H9 (cell line): ENCODE measurements around the gene DGUOK. TPM values are rescaled to one million over a fixed set of nuclear protein-coding genes. Genes with fewer than 3 reads are reported as not detected.

Source experiments
- DNase-seq: peaks from one replicate; pipeline ENCODE4 v3.0.0-alpha.2; 2017
- H2AFZ ChIP-seq: one replicate; pipeline ENCODE4 v1.6.1; 2013; ENCODE audit warnings: mild to moderate bottlenecking, low read length, control low read depth, moderate library complexity
- H2AK5ac ChIP-seq: 2 replicates; pipeline ENCODE4 v1.6.1; 2013; ENCODE audit warnings: low read length, control low read depth, mixed read lengths; ENCODE audit not compliant: insufficient read length
- H2BK120ac ChIP-seq: one replicate; pipeline ENCODE4 v1.6.1; 2013; ENCODE audit warnings: low read depth, mild to moderate bottlenecking, low read length, control low read depth, inconsistent platforms; ENCODE audit not compliant: poor library complexity, severe bottlenecking
- H2BK12ac ChIP-seq: 2 replicates; pipeline ENCODE4 v1.6.1; 2013; ENCODE audit warnings: low read length, control low read depth, mixed read lengths, low read depth; ENCODE audit not compliant: insufficient read length
- H2BK15ac ChIP-seq: 2 replicates; pipeline ENCODE4 v1.6.1; 2013; ENCODE audit warnings: low read depth, low read length, control low read depth
- H2BK20ac ChIP-seq: one replicate; pipeline ENCODE4 v1.6.1; 2013; ENCODE audit warnings: low read depth, mild to moderate bottlenecking, low read length, control low read depth, inconsistent platforms; ENCODE audit not compliant: poor library complexity, severe bottlenecking
- H2BK5ac ChIP-seq: 2 replicates; pipeline ENCODE4 v1.6.1; 2013; ENCODE audit warnings: low read length, control low read depth, mixed read lengths; ENCODE audit not compliant: insufficient read length
- H3K14ac ChIP-seq: 2 replicates; pipeline ENCODE4 v1.6.1; 2013; ENCODE audit warnings: low read length, control low read depth; ENCODE audit not compliant: insufficient read depth
- H3K18ac ChIP-seq: 2 replicates; pipeline ENCODE4 v1.6.1; 2013; ENCODE audit warnings: low read depth, mild to moderate bottlenecking, mixed read lengths, low read length, control low read depth; ENCODE audit not compliant: insufficient read length
- H3K23ac ChIP-seq: 2 replicates; pipeline ENCODE4 v1.6.1; 2013; ENCODE audit warnings: low read length, control low read depth, mixed read lengths, low read depth; ENCODE audit not compliant: insufficient read length
- H3K23me2 ChIP-seq: 2 replicates; pipeline ENCODE4 v1.6.1; 2013; ENCODE audit warnings: low read depth, mild to moderate bottlenecking, mixed read lengths, low read length, control low read depth; ENCODE audit not compliant: insufficient read length, poor library complexity, severe bottlenecking
- H3K27ac ChIP-seq: 2 replicates; pipeline ENCODE4 v1.5.1; 2013; ENCODE audit warnings: low read length, control low read depth, mixed read lengths, low read depth; ENCODE audit not compliant: insufficient read length
- H3K27me3 ChIP-seq: 2 replicates; pipeline ENCODE4 v1.6.1; 2013; ENCODE audit warnings: low read length, control low read depth, inconsistent platforms; ENCODE audit not compliant: insufficient read depth
- H3K4ac ChIP-seq: 2 replicates; pipeline ENCODE4 v1.6.1; 2013; ENCODE audit warnings: low read depth, mild to moderate bottlenecking, control low read depth, inconsistent platforms, low read length, moderate library complexity
- H3K4me1 ChIP-seq: 2 replicates; pipeline ENCODE4 v1.6.1; 2013; ENCODE audit warnings: low read length, control low read depth, inconsistent platforms; ENCODE audit not compliant: insufficient read depth
- H3K4me2 ChIP-seq: 2 replicates; pipeline ENCODE4 v1.6.1; 2013; ENCODE audit warnings: low read length, control low read depth, mixed read lengths; ENCODE audit not compliant: insufficient read length, insufficient read depth
- H3K56ac ChIP-seq: 2 replicates; pipeline ENCODE4 v1.6.1; 2013; ENCODE audit warnings: low read depth, mild to moderate bottlenecking, mixed read lengths, low read length, control low read depth; ENCODE audit not compliant: insufficient read length
- H3K79me1 ChIP-seq: 2 replicates; pipeline ENCODE4 v1.6.1; 2013; ENCODE audit warnings: low read depth, mild to moderate bottlenecking, moderate library complexity, low read length, control low read depth, inconsistent platforms; ENCODE audit not compliant: insufficient read depth, poor library complexity, severe bottlenecking
- H3K79me2 ChIP-seq: 2 replicates; pipeline ENCODE4 v1.6.1; 2013; ENCODE audit warnings: low read length, control low read depth, inconsistent platforms; ENCODE audit not compliant: insufficient read depth
- H3K9ac ChIP-seq: 2 replicates; pipeline ENCODE4 v1.6.1; 2013; ENCODE audit warnings: low read length, control low read depth, mixed read lengths; ENCODE audit not compliant: insufficient read length; ENCODE audit errors: extremely low read depth
- H3K9me3 ChIP-seq: one replicate; pipeline ENCODE4 v1.6.1; 2013; ENCODE audit warnings: low read depth, low read length, inconsistent platforms; ENCODE audit not compliant: control insufficient read depth
- H3T11ph ChIP-seq: one replicate; pipeline ENCODE4 v1.6.1; 2013; ENCODE audit warnings: mild to moderate bottlenecking, low read length, control low read depth, inconsistent platforms
- H4K20me1 ChIP-seq: one replicate; pipeline ENCODE4 v1.6.1; 2013; ENCODE audit not compliant: control insufficient read depth, insufficient read length, insufficient read depth
- H4K5ac ChIP-seq: 2 replicates; pipeline ENCODE4 v1.6.1; 2013; ENCODE audit warnings: low read depth, mild to moderate bottlenecking, mixed read lengths, low read length, control low read depth; ENCODE audit not compliant: insufficient read length
- H4K8ac ChIP-seq: replicated peaks from 2 replicates; pipeline ENCODE4 v1.6.1; 2013; ENCODE audit warnings: low read length, control low read depth, mixed read lengths, low read depth; ENCODE audit not compliant: insufficient read length
- H4K91ac ChIP-seq: 2 replicates; pipeline ENCODE4 v1.6.1; 2013; ENCODE audit warnings: low read depth, mild to moderate bottlenecking, moderate library complexity, mixed read lengths, low read length, control low read depth; ENCODE audit not compliant: insufficient read length
- H3K27ac Mint-ChIP-seq, 3 experiments: 2 replicates in 2 of 3; 3 replicates in 1 of 3; pipeline ENCODE4 v1.8.0; 2020 to 2021; ENCODE audit warnings: mixed read lengths in 3 of 3, mild to moderate bottlenecking in 1 of 3, moderate library complexity in 1 of 3
- H3K27me3 Mint-ChIP-seq: 2 replicates; pipeline ENCODE4 v1.8.0; 2021; ENCODE audit warnings: low read depth, mild to moderate bottlenecking, moderate library complexity, mixed read lengths
- H3K36me3 Mint-ChIP-seq, 3 experiments: 2 replicates in 2 of 3; 3 replicates in 1 of 3; pipeline ENCODE4 v1.8.0; 2020 to 2021; ENCODE audit warnings: low read depth in 3 of 3, mixed read lengths in 3 of 3; ENCODE audit not compliant: insufficient read depth in 1 of 3
- H3K4me1 Mint-ChIP-seq, 2 experiments: 2 replicates each; pipeline ENCODE4 v1.8.0; 2020; ENCODE audit warnings: mixed read lengths in 2 of 2
- H3K4me3 Mint-ChIP-seq, 2 experiments: 2 replicates in 1 of 2; 3 replicates in 1 of 2; pipeline ENCODE4 v1.8.0; 2020 to 2021; ENCODE audit warnings: mild to moderate bottlenecking in 2 of 2, mixed read lengths in 2 of 2, moderate library complexity in 1 of 2
- H3K9me3 Mint-ChIP-seq, 2 experiments: 2 replicates in 1 of 2; 3 replicates in 1 of 2; pipeline ENCODE4 v1.8.0; 2020; ENCODE audit warnings: mild to moderate bottlenecking in 2 of 2, mixed read lengths in 2 of 2, moderate library complexity in 1 of 2
- CTCF ChIP-seq: fragments of 200-600 bp; sonication (generic); conservative IDR thresholded peaks from 3 replicates; pipeline ENCODE4 v1.8.0; 2021; ENCODE audit warnings: antibody characterized with exemption, mild to moderate bottlenecking
- WGBS: extraction: QIAGEN DNeasy Blood & Tissue Kit; methylation state at CpG from one replicate; pipeline ENCODE4 v1.1.7; 2013; ENCODE audit warnings: missing lambda C conversion rate, low lambda C conversion rate, mixed read lengths; ENCODE audit not compliant: insufficient read length; ENCODE audit errors: extremely low coverage; 5-methylcytosine and 5-hydroxymethylcytosine counted together
- total RNA-seq: library from RNA; stranded (reverse); gene quantifications from 2 replicates; pipeline ENCODE4 v1.2.1, GENCODE V29; 2021

Gene DGUOK
- total RNA-seq, 1 experiment from 2014 or later: 98.5 TPM

GRCh38 chr2:73894877-73895276, 31.8 kb upstream of the DGUOK start:
- no peaks in the 10 kb centered on the region for H3K79me2 ChIP-seq
- no peak overlapping the region; a peak in 3 of 7 replicates for H3K27ac Mint-ChIP-seq
- H2BK20ac ChIP-seq: no peak overlapping the region
- no peak overlapping the region for H2BK5ac ChIP-seq
- no peak overlapping the region for H3K4ac ChIP-seq
- H2BK15ac ChIP-seq: no peak overlapping the region
- TF ChIP-seq CTCF: no peak
- no peak overlapping the region for H2AFZ ChIP-seq
- no peaks in the 10 kb centered on the region for H3K36me3 Mint-ChIP-seq
- H2BK12ac ChIP-seq: no peak overlapping the region
- H2AK5ac ChIP-seq: no peak overlapping the region
- no peaks in the 10 kb centered on the region for H3K4me1 ChIP-seq
- H4K5ac ChIP-seq: no peak overlapping the region
- no peak overlapping the region for H3K27ac ChIP-seq
- H3K18ac ChIP-seq: no peak overlapping the region
- peaks cover 2% of the 10 kb centered on the region; the same call in 1 of the 2 replicates for H3K27me3 Mint-ChIP-seq
- no peak overlapping the region for H3K14ac ChIP-seq
- H3K4me2 ChIP-seq: no peak overlapping the region
- no peak overlapping the region for H3K4me3 Mint-ChIP-seq
- H4K8ac ChIP-seq: no peak overlapping the region
- no peak overlapping the region for H3T11ph ChIP-seq
- no peaks in the 10 kb centered on the region for H3K9me3 Mint-ChIP-seq
- no peaks in the 10 kb centered on the region for H3K9me3 ChIP-seq
- DNase-seq: no peak
- no peaks in the 10 kb centered on the region for H3K27me3 ChIP-seq
- peaks cover 8 to 10% of the 10 kb centered on the region in 2 experiments; a peak in 3 of 4 replicates for H3K4me1 Mint-ChIP-seq
- no peak overlapping the region for H2BK120ac ChIP-seq
- no CpG with 5 or more reads among the region's 6 CpGs for WGBS
- H3K23ac ChIP-seq: no peak overlapping the region
- no peaks in the 10 kb centered on the region for H3K79me1 ChIP-seq
- H4K91ac ChIP-seq: no peak overlapping the region
- H4K20me1 ChIP-seq: no peaks in the 10 kb centered on the region
- no peak overlapping the region for H3K9ac ChIP-seq
- no peak overlapping the region for H3K56ac ChIP-seq
- H3K23me2 ChIP-seq: no peaks in the 10 kb centered on the region
